Subcutaneous adipose tissue (tissue), 4 donors: ENCODE measurements around the gene SUCLG1. TPM values are rescaled to one million over a fixed set of nuclear protein-coding genes. Genes with fewer than 3 reads are reported as not detected.

ENCODE experiments used
- total RNA-seq, 4 donors: library from RNA; depleted of rRNA; stranded (reverse); fragments of >200 nt; gene quantifications; one replicate each; pipeline ENCODE4 v1.1.0, GENCODE V29; 2016
- TF ChIP-seq, protein P1 (sequence below): fragments of 450-650 bp; IDR thresholded peaks from one replicate; pipeline ENCODE4 v1.5.1; 2016; ENCODE audit warnings: low read depth, mild to moderate bottlenecking, control low read depth, antibody characterized with exemption, moderate library complexity

The SUCLG1 gene
- total RNA-seq, 4 donors from 2014 or later, result 83.8 to 284 (median 129) TPM

- TF ChIP-seq, protein P1, sequence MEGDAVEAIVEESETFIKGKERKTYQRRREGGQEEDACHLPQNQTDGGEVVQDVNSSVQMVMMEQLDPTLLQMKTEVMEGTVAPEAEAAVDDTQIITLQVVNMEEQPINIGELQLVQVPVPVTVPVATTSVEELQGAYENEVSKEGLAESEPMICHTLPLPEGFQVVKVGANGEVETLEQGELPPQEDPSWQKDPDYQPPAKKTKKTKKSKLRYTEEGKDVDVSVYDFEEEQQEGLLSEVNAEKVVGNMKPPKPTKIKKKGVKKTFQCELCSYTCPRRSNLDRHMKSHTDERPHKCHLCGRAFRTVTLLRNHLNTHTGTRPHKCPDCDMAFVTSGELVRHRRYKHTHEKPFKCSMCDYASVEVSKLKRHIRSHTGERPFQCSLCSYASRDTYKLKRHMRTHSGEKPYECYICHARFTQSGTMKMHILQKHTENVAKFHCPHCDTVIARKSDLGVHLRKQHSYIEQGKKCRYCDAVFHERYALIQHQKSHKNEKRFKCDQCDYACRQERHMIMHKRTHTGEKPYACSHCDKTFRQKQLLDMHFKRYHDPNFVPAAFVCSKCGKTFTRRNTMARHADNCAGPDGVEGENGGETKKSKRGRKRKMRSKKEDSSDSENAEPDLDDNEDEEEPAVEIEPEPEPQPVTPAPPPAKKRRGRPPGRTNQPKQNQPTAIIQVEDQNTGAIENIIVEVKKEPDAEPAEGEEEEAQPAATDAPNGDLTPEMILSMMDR, result no peak
Observed at GRCh38 chr2:84451579-84451978, 7.5 kb downstream of the SUCLG1 start.

DNA sequence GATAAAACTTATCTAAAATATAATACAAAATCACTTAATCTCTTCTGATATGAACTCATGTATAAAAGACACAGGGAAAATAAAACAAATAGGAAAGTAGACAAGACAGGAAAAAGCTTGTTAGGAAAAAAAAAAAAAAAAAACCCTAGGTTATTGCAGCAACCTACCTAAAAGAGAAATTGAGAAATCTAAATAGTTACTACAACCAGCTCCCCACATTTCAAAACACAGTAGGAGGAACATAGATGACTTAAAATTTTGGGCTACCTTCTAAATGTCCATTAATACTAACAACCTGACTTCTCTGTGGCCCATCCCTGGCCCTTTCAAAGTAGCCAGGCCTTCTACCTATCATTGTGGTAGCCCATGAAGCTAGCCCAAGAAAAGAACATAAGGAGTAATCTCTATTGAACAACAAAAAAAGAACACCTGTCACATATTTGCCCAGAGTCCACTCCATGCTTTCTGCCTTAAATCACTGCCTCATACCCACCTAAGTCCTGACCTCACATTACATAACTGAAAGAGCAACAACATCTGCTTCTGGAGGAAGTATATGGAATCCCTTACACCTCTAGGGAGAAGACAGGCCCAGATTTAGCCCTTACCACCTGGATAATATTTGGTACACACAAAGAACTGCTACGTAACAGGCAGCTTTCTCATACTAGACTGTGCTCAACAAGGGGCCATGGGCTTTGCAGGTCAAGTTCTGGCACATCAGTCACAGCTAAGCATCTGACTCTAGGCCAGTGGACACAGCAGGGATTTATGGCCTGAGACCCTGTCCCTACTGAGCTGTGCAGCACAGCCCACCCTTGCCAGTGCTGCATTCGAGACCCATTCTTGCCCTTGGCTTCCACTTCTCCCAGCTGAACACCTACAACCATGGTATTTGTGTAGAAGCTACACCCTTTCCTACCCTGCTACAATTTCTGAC, 8.5 kb downstream of the SUCLG1 start:
- TF ChIP-seq, protein P1, result no peak

DNA sequence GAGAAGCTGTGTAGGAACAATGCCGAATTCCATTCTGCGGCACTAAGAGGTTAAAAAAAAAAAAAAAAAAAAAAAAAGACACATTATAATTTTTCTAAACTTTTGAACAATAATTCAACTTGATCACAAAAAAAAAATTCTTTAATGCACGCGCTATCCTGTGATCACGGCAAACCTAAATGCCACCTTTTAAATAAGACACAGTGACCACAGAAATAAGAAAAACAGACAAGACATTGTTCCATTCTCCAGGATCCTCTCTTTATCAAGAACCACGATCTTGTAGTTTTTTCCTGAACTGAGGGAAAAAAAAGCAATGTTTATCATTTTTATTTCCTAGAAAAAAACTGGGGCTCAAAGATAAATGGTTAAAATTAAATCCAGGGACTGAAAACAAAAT, 9.4 kb downstream of the SUCLG1 start:
- TF ChIP-seq, protein P1, result no peak

- TF ChIP-seq, protein P1, result no peak
Observed at GRCh38 chr2:84449055-84449454, 10.0 kb downstream of the SUCLG1 start.

- TF ChIP-seq, protein P1, result no peak
Observed at GRCh38 chr2:84443477-84443876, 15.6 kb downstream of the SUCLG1 start.

DNA sequence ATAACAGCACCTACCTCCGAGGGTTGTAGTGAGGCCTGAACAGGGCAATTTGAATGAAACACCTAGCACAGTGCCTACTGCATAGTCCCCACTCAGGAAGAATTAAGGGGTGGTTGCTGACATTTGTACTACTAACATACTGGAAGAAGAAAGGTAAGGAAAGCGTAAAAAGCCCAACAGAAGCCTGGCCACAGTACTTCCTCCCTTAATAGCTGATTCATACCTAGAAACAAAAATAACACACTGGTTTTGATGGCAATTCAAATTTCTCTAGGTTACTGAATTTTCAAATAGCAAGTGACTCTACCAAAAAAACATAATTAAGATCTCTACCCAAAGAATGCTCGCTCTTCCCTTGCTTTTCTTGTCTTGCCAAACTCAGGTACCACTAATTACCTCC, 16.2 kb downstream of the SUCLG1 start:
- TF ChIP-seq, protein P1, result no peak

DNA sequence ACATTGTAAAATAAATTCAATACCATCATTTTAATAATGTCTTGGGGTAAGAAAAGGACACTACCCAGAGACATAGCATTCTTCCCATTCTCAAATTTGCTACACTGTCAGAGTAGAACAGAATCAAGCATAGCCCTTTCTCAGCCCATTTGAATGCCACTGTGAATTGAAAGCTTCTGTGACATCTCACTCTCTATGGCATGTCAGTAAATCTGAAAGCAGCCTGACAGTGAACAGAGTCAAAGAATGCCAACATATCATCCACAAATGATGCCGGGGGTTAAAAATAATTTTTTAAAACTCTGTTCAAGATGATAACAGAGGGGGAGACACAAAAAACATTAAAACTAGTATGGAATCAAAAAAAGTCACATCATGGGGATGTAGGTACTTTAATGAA, 17.6 kb downstream of the SUCLG1 start:
- TF ChIP-seq, protein P1, result no peak
